ENCODE results near the gene GNLY.

GNLY gene

DNA sequence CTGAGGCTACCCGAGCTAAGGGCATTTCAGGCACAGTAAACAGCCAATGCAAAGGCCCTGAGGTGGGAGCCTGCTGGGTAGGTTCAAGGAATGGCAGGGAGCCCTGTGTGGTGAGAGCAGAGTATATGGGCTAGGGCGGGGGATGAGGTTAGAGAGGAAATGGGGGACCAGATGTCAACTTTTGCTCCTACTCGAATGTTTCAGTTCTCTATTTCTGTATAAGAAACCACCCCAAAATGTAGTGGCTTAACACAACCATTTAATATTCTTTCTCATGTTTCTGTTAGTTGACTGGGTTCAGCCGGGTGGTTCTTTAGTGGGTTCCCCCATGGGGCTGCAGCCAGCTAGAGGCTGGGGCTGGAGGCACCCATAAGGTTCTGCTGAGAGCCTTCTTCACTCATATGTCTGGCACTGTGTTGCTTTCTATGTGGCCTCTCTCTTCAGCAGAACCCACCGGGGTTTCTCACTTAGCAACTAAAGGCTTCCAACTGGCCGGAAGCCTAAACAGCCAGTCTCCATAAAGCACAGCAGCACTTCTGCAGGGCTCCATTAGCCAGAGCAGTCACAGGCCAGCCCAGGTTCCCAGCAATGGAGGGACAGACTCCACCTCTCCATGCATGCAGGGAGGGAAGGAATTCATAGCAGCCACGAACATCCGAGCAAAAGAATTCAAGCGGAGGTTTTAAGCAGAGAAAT lies 54.0 kb downstream of the GNLY start:
- DNase-seq: no peak

Data from eye (tissue), 1 donor.